Stomach (tissue), 9 donors: ENCODE results near the gene SCD5. TPM values are rescaled to one million over a fixed set of nuclear protein-coding genes. Genes with fewer than 3 reads are reported as not detected.

ENCODE experiments used
- DNase-seq, 2 donors: peaks; one replicate each; pipeline versions ENCODE4 v3.0.0 to v3.0.0-alpha.2; 2013 to 2019
- H3K27ac ChIP-seq, 5 donors: fragments of 200-600 bp in 4 of 5; sonication (generic) in 4 of 5; one replicate each; pipeline ENCODE4 v1.5.1; 2013 to 2019; ENCODE audit warnings: mild to moderate bottlenecking in 1 of 5, moderate library complexity in 1 of 5
- H3K27me3 ChIP-seq, 3 donors: fragments of 200-600 bp; sonication (generic); one replicate each; pipeline ENCODE4 v1.5.1; 2017 to 2019; ENCODE audit warnings: mixed run types in 1 of 3
- H3K36me3 ChIP-seq, 4 donors: fragments of 200-600 bp; sonication (generic); 1 replicate in 3 of 4; 2 replicates in 1 of 4; pipeline ENCODE4 v1.5.1; 2016 to 2019
- H3K4me1 ChIP-seq, 4 donors: fragments of 200-600 bp; sonication (generic); one replicate each; pipeline ENCODE4 v1.5.1; 2016 to 2019
- H3K4me3 ChIP-seq, 4 donors: fragments of 200-600 bp; sonication (generic) in 3 of 4; one replicate each; pipeline ENCODE4 v1.5.1; 2016 to 2019; ENCODE audit warnings: mild to moderate bottlenecking in 1 of 4
- H3K9me3 ChIP-seq, 4 donors: fragments of 200-600 bp; sonication (generic); one replicate each; pipeline ENCODE4 v1.5.1; 2016 to 2019
- CTCF ChIP-seq, 7 experiments: fragments of 450-650 bp in 4 of 7; fragments of 200-600 bp in 3 of 7; sonication (generic) in 3 of 7; IDR thresholded peaks; one replicate each; pipeline ENCODE4 v1.5.1; 2016 to 2019; ENCODE audit warnings: antibody characterized with exemption in 7 of 7, control low read depth in 2 of 7, mild to moderate bottlenecking in 1 of 7
- EP300 ChIP-seq: sonication (generic); formaldehyde crosslinking; IDR thresholded peaks from one replicate; pipeline ENCODE4 v1.6.1; 2017; ENCODE audit warnings: antibody characterized with exemption
- POLR2A ChIP-seq, 4 donors: fragments of 450-650 bp; IDR thresholded peaks; one replicate each; pipeline ENCODE4 v1.6.1; 2016; ENCODE audit warnings: antibody characterized with exemption in 4 of 4, control low read depth in 2 of 4, mild to moderate bottlenecking in 1 of 4, moderate library complexity in 1 of 4
- POLR2AphosphoS5 ChIP-seq, 3 donors: sonication (generic); formaldehyde crosslinking; IDR thresholded peaks; one replicate each; pipeline ENCODE4 v1.6.1; 2016; ENCODE audit warnings: antibody characterized with exemption in 3 of 3
- WGBS, 5 donors: extraction: QIAGEN DNeasy Blood & Tissue Kit in 3 of 5; methylation state at CpG; one replicate each; pipeline versions ENCODE4 v1.1.5 to v1.1.7; 2013 to 2018; 5-methylcytosine and 5-hydroxymethylcytosine counted together
- intact Hi-C: fragments of 100-400 bp; cut with DNase I; formaldehyde crosslinking; loops from one replicate; pipeline ENCODE4 v1.15.1; 2023; ENCODE audit warnings: low total_unique reads
- polyA plus RNA-seq, 3 donors: library from polyadenylated mRNA; stranded (reverse); fragments of 200-250 nt; gene quantifications; one replicate each; pipeline ENCODE4 v1.2.3, GENCODE V29; 2013
- total RNA-seq, 5 donors: library from RNA; depleted of rRNA; stranded (reverse); fragments of >200 nt; gene quantifications; one replicate each; pipeline versions ENCODE4 v1.1.0 to v1.2.3, GENCODE V29; 2014 to 2016
- donor health status: healthy with polysubstance abuse.
- donor health status: Bipolar disorder and iron deficiency.
- donor health status: healthy.

SCD5 gene
- total and polyA plus RNA-seq, 8 donors = 0.58 to 35.9 (median 9.9) TPM

- peak in 1 of 2 donors; percentile 40 for DNase-seq
- Histone ChIP-seq H3K4me3 (no peak overlapping the region), H3K27me3 (no peaks in the 10 kb centered on the region), H3K9me3 (no peaks in the 10 kb centered on the region), H3K36me3 (peaks cover 0 to 17% (median 1%) of the 10 kb centered on the region in 4 donors), H3K27ac (peak overlapping the region in 1 of 5 donors; percentile 31), H3K4me1 (no peaks in the 10 kb centered on the region)
- intact Hi-C loops = no loop called here
- TF ChIP-seq POLR2AphosphoS5 (IDR thresholded peaks at IDR 0.05) (no peak), CTCF (IDR thresholded peaks at IDR 0.05) (no peak), EP300 (no peak), POLR2A (IDR thresholded peaks at IDR 0.05) (no peak)
- 38 to 58% (median 46%) methylated on average over 5 of the region's 5 CpGs for whole genome bisulfite sequencing, 5 donors
Measured at GRCh38 chr4:82677327-82677726, 121.3 kb downstream of the SCD5 start.

- Histone ChIP-seq H3K27ac (no peak overlapping the region), H3K4me1 (no peaks in the 10 kb centered on the region), H3K4me3 (no peak overlapping the region), H3K27me3 (no peaks in the 10 kb centered on the region), H3K9me3 (no peaks in the 10 kb centered on the region), H3K36me3 (no peaks in the 10 kb centered on the region)
- intact Hi-C loops = no loop called here
- DNase-seq = no peak
- no peak for TF ChIP-seq CTCF (IDR thresholded peaks at IDR 0.05)
- TF ChIP-seq POLR2AphosphoS5 (IDR thresholded peaks at IDR 0.05) = no peak
- TF ChIP-seq POLR2A (IDR thresholded peaks at IDR 0.05) = no peak
- TF ChIP-seq EP300 = no peak
- 81 to 90% (median 87%) methylated on average over 2 of the region's 2 CpGs for whole genome bisulfite sequencing, 5 donors
Measured at GRCh38 chr4:82667761-82668480, 130.7 kb downstream of the SCD5 start.

GRCh38 chr4:82666970-82667665 lies 131.5 kb downstream of the SCD5 start:
- Histone ChIP-seq H3K4me1 (no peaks in the 10 kb centered on the region), H3K4me3 (no peak overlapping the region), H3K9me3 (no peaks in the 10 kb centered on the region), H3K27ac (no peak overlapping the region), H3K27me3 (no peaks in the 10 kb centered on the region), H3K36me3 (no peaks in the 10 kb centered on the region)
- no peak for TF ChIP-seq EP300
- TF ChIP-seq POLR2A (IDR thresholded peaks at IDR 0.05) = no peak
- intact Hi-C loops = no loop called here
- no peak for DNase-seq
- WGBS, 5 donors = 89 to 97% (median 97%) methylated on average over 5 of the region's 5 CpGs

GRCh38 chr4:82661181-82661992 lies 137.2 kb downstream of the SCD5 start:
- H3K27ac ChIP-seq = no peak overlapping the region
- DNase-seq = peak in 1 of 2 donors; percentile 20
- TF ChIP-seq POLR2AphosphoS5 (IDR thresholded peaks at IDR 0.05) (no peak), CTCF (IDR thresholded peaks at IDR 0.05) (no peak), POLR2A (IDR thresholded peaks at IDR 0.05) (no peak), EP300 (no peak)
- no peaks in the 10 kb centered on the region for H3K36me3 ChIP-seq
- H3K4me3 ChIP-seq = no peak overlapping the region
- no peaks in the 10 kb centered on the region for H3K4me1 ChIP-seq
- intact Hi-C loops = no loop called here
- 82 to 94% (median 86%) methylated on average over 6 of the region's 6 CpGs for WGBS, 5 donors
- no peaks in the 10 kb centered on the region for H3K27me3 ChIP-seq
- no peaks in the 10 kb centered on the region for H3K9me3 ChIP-seq
